Measurements from ENCODE around the gene PROP1.
"Not testable (repeated sequence)": the region's sequence is repeated elsewhere in the genome, so short reads cannot be mapped to it uniquely, and the experiment has no call there.

GRCh38 chr5:178006536-178007231 lies 10.6 kb upstream of the PROP1 start:
- not testable (repeated sequence) for TF ChIP-seq TP53 (CRISPR knock-in tag; IDR thresholded peaks at IDR 0.05); CTCF (IDR thresholded peaks at IDR 0.05); NR3C1 (IDR thresholded peaks at IDR 0.05); MYC (IDR thresholded peaks at IDR 0.05; ENCODE audit: borderline replicate concordance, low read length); EHF (CRISPR knock-in tag; IDR thresholded peaks at IDR 0.05); MAZ (IDR thresholded peaks at IDR 0.05; ENCODE audit: borderline replicate concordance, low read depth, low read length); CBX2 (IDR thresholded peaks at IDR 0.05; ENCODE audit: borderline replicate concordance, low read depth); CHD2 (IDR thresholded peaks at IDR 0.05; ENCODE audit: low read length, partially characterized antibody); JUN (IDR thresholded peaks at IDR 0.05); BHLHE40 (IDR thresholded peaks at IDR 0.05; ENCODE audit: low read depth, low read length); POLR2A (IDR thresholded peaks at IDR 0.05; ENCODE audit: low read length); CHD4 (IDR thresholded peaks at IDR 0.05; ENCODE audit: borderline replicate concordance); SMC3 (IDR thresholded peaks at IDR 0.05); USF2 (IDR thresholded peaks at IDR 0.05)

Measured in A549 (cell line).